B cell (primary cell): ENCODE data around the gene SRSF1. TPM values are rescaled to one million over a fixed set of nuclear protein-coding genes. Genes with fewer than 3 reads are reported as not detected.
"Not testable (repeated sequence)": the region's sequence is repeated elsewhere in the genome, so short reads cannot be mapped to it uniquely, and the experiment has no call there.

Source experiments
- ATAC-seq: fragments of 200-7000 bp; cut with Tn5 transposase; one replicate; pipeline ENCODE4 v1.10.0; 2021; ENCODE audit warnings: low read depth, mild to moderate bottlenecking, moderate number of reproducible peaks, moderate library complexity
- CTCF ChIA-PET: fragments of 350-600 bp; sonication (Branson Sonifier 250); formaldehyde crosslinking; loops from one replicate; lab custom pipeline; 2021; ENCODE audit warnings: antibody characterized with exemption, inconsistent platforms; lab: Charles Lee
- POLR2A ChIA-PET: fragments of 350-600 bp; sonication (Branson Sonifier 250); formaldehyde crosslinking; loops from one replicate; lab custom pipeline; 2021; ENCODE audit warnings: antibody characterized with exemption; lab: Charles Lee
- DNase-seq: peaks from one replicate; pipeline ENCODE4 v3.0.0; 2013
- H2AFZ ChIP-seq: 2 replicates; pipeline ENCODE4 v1.6.1; 2012; ENCODE audit warnings: mild to moderate bottlenecking, low read depth, low read length; ENCODE audit not compliant: insufficient read depth, poor library complexity, severe bottlenecking
- H3K27ac ChIP-seq, 2 donors: 1 replicate in 1 of 2; 2 replicates in 1 of 2; pipeline ENCODE4 v1.5.1; 2012 to 2013; ENCODE audit warnings: low read length in 2 of 2, mild to moderate bottlenecking in 2 of 2, moderate library complexity in 1 of 2
- H3K27me3 ChIP-seq, 4 experiments: fragments of 200-600 bp in 1 of 4; sonication (generic) in 1 of 4; replicated peaks in 1 of 4; 1 replicate in 2 of 4; 2 replicates in 2 of 4; pipeline versions ENCODE4 v1.6.1 to v1.7.0; 2013 to 2016; ENCODE audit warnings: low read length in 3 of 4, mild to moderate bottlenecking in 2 of 4, mixed read lengths in 1 of 4, moderate library complexity in 1 of 4; ENCODE audit not compliant: insufficient read depth in 4 of 4, control insufficient read depth in 3 of 4; ENCODE audit errors: control extremely low read depth in 1 of 4
- H3K36me3 ChIP-seq, 2 experiments: replicated peaks in 1 of 2; 1 replicate in 1 of 2; 2 replicates in 1 of 2; pipeline versions ENCODE4 v1.6.1 to v1.7.1; 2013; ENCODE audit warnings: low read length in 1 of 2; ENCODE audit not compliant: insufficient read depth in 2 of 2, control insufficient read depth in 1 of 2; ENCODE audit errors: control extremely low read depth in 1 of 2, extremely low read depth in 1 of 2
- H3K4me1 ChIP-seq, 2 donors: fragments of 200-600 bp in 1 of 2; sonication (generic) in 1 of 2; 1 replicate in 1 of 2; 2 replicates in 1 of 2; pipeline versions ENCODE4 v1.5.1 to v1.6.1; 2013 to 2017; ENCODE audit warnings: low read length in 2 of 2; ENCODE audit not compliant: control insufficient read depth in 2 of 2, insufficient read depth in 2 of 2
- H3K4me2 ChIP-seq: replicated peaks from 2 replicates; pipeline ENCODE3; 2012; ENCODE audit warnings: mild to moderate bottlenecking, low read depth, low read length; ENCODE audit not compliant: poor library complexity, severe bottlenecking
- H3K4me3 ChIP-seq, 5 experiments: fragments of 200-600 bp in 1 of 5; sonication (generic) in 1 of 5; 1 replicate in 3 of 5; 2 replicates in 2 of 5; pipeline versions ENCODE4 v1.5.1 to v1.7.0; 2011 to 2016; ENCODE audit warnings: low read length in 4 of 5, mild to moderate bottlenecking in 4 of 5, low read depth in 2 of 5, control low read depth in 1 of 5, moderate library complexity in 1 of 5; ENCODE audit not compliant: insufficient read depth in 1 of 5; ENCODE audit errors: control extremely low read depth in 1 of 5, extremely low read depth in 1 of 5
- H3K79me2 ChIP-seq: fragments of 200-600 bp; sonication (generic); one replicate; pipeline ENCODE4 v1.6.0; 2016; ENCODE audit warnings: low read length; ENCODE audit not compliant: control insufficient read depth, insufficient read depth
- H3K9ac ChIP-seq: fragments of 200-600 bp; sonication (generic); 2 replicates; pipeline ENCODE4 v1.6.1; 2017; ENCODE audit warnings: mild to moderate bottlenecking, low read length, moderate library complexity
- H3K9me3 ChIP-seq, 3 donors: one replicate each; pipeline versions ENCODE4 v1.6.1 to v1.7.1; 2013; ENCODE audit warnings: low read length in 2 of 3; ENCODE audit not compliant: control insufficient read depth in 2 of 3, insufficient read depth in 1 of 3; ENCODE audit errors: control extremely low read depth in 1 of 3
- H4K20me1 ChIP-seq: 2 replicates; pipeline ENCODE4 v1.6.0; 2012; ENCODE audit warnings: mild to moderate bottlenecking, low read length; ENCODE audit not compliant: insufficient read depth, control insufficient read depth, poor library complexity, severe bottlenecking
- H3K27ac Mint-ChIP-seq: one replicate; pipeline ENCODE4 v1.8.0; 2021; ENCODE audit warnings: mixed read lengths
- H3K27me3 Mint-ChIP-seq: one replicate; pipeline ENCODE4 v1.8.0; 2021; ENCODE audit warnings: mixed read lengths
- H3K4me1 Mint-ChIP-seq: one replicate; pipeline ENCODE4 v1.8.0; 2021; ENCODE audit warnings: mixed read lengths
- H3K4me3 Mint-ChIP-seq: one replicate; pipeline ENCODE4 v1.8.0; 2021; ENCODE audit warnings: mixed read lengths
- H3K9me3 Mint-ChIP-seq: one replicate; pipeline ENCODE4 v1.8.0; 2022; ENCODE audit warnings: mixed read lengths; ENCODE audit not compliant: insufficient read depth
- CTCF ChIP-seq: fragments of 200-600 bp; IDR thresholded peaks from one replicate; pipeline ENCODE4 v1.8.0; 2022; ENCODE audit warnings: antibody characterized with exemption, mild to moderate bottlenecking
- EZH2 ChIP-seq: IDR thresholded peaks from 2 replicates; pipeline ENCODE4 v1.6.1; 2012; ENCODE audit warnings: borderline replicate concordance, low read depth, mild to moderate bottlenecking, moderate library complexity, low read length; ENCODE audit not compliant: insufficient read depth, poor library complexity, severe bottlenecking
- WGBS: methylation state at CpG from one replicate; pipeline ENCODE4 v1.1.5; 2013; ENCODE audit warnings: missing lambda C conversion rate; ENCODE audit not compliant: insufficient coverage; 5-methylcytosine and 5-hydroxymethylcytosine counted together
- intact Hi-C: fragments of 100-400 bp; cut with micrococcal nuclease; formaldehyde crosslinking; loops from one replicate; pipeline ENCODE4 v1.10.0; 2022
- polyA plus RNA-seq: library from polyadenylated mRNA; depleted of rRNA; stranded (reverse); fragments of >200 nt; gene quantifications from 2 replicates; pipeline ENCODE4 v1.2.3, GENCODE V29; 2012
- total RNA-seq, 2 donors: library from RNA; stranded (reverse); fragments of 120-200 nt in 1 of 2; gene quantifications; 1 replicate in 1 of 2; 2 replicates in 1 of 2; pipeline versions ENCODE4 v1.2.3 to v1.2.4, GENCODE V29; 2013 to 2022

SRSF1 gene
- total and polyA plus RNA-seq, 2 donors (not counting 1 experiment from before 2014, with no cell fraction given): 163 to 250 TPM

- Histone ChIP-seq H3K9ac (no peak overlapping the region), H3K36me3 (peaks cover 20 to 67% of the 10 kb centered on the region in 2 experiments), H3K4me2 (no peak overlapping the region), H3K27me3 (no peaks in the 10 kb centered on the region), H2AFZ (no peak overlapping the region), H3K4me3 (no peak overlapping the region), H3K27ac (no peak overlapping the region), H4K20me1 (peaks cover 28% of the 10 kb centered on the region), H3K79me2 (no peaks in the 10 kb centered on the region), H3K4me1 (no peaks in the 10 kb centered on the region), H3K9me3 (no peaks in the 10 kb centered on the region)
- TF ChIP-seq EZH2 (no peak), CTCF (no peak)
- ATAC-seq (no peak), DNase-seq (no peak)
- POLR2A ChIA-PET: no interaction called here
- H3K27ac Mint-ChIP-seq: no peak overlapping the region
- no CpG with 5 or more reads among the region's 1 CpG for WGBS
- no peak overlapping the region for H3K4me3 Mint-ChIP-seq
- no peaks in the 10 kb centered on the region for H3K9me3 Mint-ChIP-seq
- H3K4me1 Mint-ChIP-seq: no peaks in the 10 kb centered on the region
- CTCF ChIA-PET: interaction anchor here (1.5 kb wide), 1 partner anchor 25 kb away, joined by 6 read pairs; no protein-coding TSS in a partner anchor
- H3K27me3 Mint-ChIP-seq: no peaks in the 10 kb centered on the region
- intact Hi-C loops: no loop called here
Measured at GRCh38 chr17:57975044-57975443, 32.0 kb downstream of the SRSF1 start.

GRCh38 chr17:57974053-57974824, 32.8 kb downstream of the SRSF1 start:
- peaks cover 20 to 60% of the 10 kb centered on the region in 2 experiments for H3K36me3 ChIP-seq
- H3K4me1 ChIP-seq, H3K27me3 ChIP-seq, DNase-seq, H3K9me3 Mint-ChIP-seq, H3K27ac Mint-ChIP-seq, H3K4me2 ChIP-seq, H3K4me3 Mint-ChIP-seq, H3K79me2 ChIP-seq, ATAC-seq, H3K9ac ChIP-seq, H3K4me1 Mint-ChIP-seq, POLR2A ChIA-PET, H3K27ac ChIP-seq, H3K27me3 Mint-ChIP-seq, intact Hi-C loops, H3K4me3 ChIP-seq, H3K9me3 ChIP-seq, H2AFZ ChIP-seq: not testable (repeated sequence)
- H4K20me1 ChIP-seq: peaks cover 28% of the 10 kb centered on the region
- WGBS: 92% methylated on average over 3 of the region's 4 CpGs
- CTCF ChIA-PET: interaction anchor here (0.9 kb wide), 1 partner anchor 118 kb away, joined by 3 read pairs; no protein-coding TSS in a partner anchor
